H1 (cell line): ENCODE measurements around the gene MORC2. TPM values are rescaled to one million over a fixed set of nuclear protein-coding genes. Genes with fewer than 3 reads are reported as not detected.

Source experiments
- CTCF ChIA-PET: fragments of 300-600 bp; sonication (Branson Sonifier 250); formaldehyde crosslinking; loops from one replicate; lab custom pipeline; 2021; ENCODE audit not compliant: partially characterized antibody; lab: Charles Lee
- POLR2A ChIA-PET: fragments of 300-600 bp; sonication (Branson Sonifier 250); formaldehyde crosslinking; loops from one replicate; lab custom pipeline; 2021; ENCODE audit warnings: inconsistent platforms; ENCODE audit not compliant: partially characterized antibody; lab: Charles Lee
- DNase-seq, 2 experiments: peaks; one replicate each; pipeline versions ENCODE4 v3.0.0 to v3.0.0-alpha.2; 2010 to 2022; ENCODE audit warnings: low spot score in 2 of 2, low read depth in 1 of 2, mixed read lengths in 1 of 2
- FAIRE-seq: peaks from 2 replicates; lab custom pipeline; 2011; peaks lifted over from hg19 to GRCh38; lab: Jason Lieb, UNC
- H2AFZ ChIP-seq: 2 replicates; pipeline ENCODE4 v1.8.1; 2012; ENCODE audit warnings: low read length, inconsistent platforms
- H2AK5ac ChIP-seq: 2 replicates; pipeline ENCODE4 v1.6.1; 2013; ENCODE audit warnings: low read depth, low read length
- H2BK120ac ChIP-seq: replicated peaks from 2 replicates; pipeline ENCODE3; 2013; ENCODE audit warnings: low read depth, low read length, inconsistent platforms
- H2BK12ac ChIP-seq: 2 replicates; pipeline ENCODE4 v1.6.1; 2013; ENCODE audit warnings: low read depth, low read length
- H2BK15ac ChIP-seq: 2 replicates; pipeline ENCODE4 v1.6.1; 2013; ENCODE audit warnings: low read length
- H2BK20ac ChIP-seq: 2 replicates; pipeline ENCODE4 v1.6.1; 2013; ENCODE audit warnings: low read length
- H2BK5ac ChIP-seq: 2 replicates; pipeline ENCODE4 v1.6.1; 2013; ENCODE audit warnings: low read depth, low read length
- H3K14ac ChIP-seq: 2 replicates; pipeline ENCODE4 v1.6.1; 2013; ENCODE audit warnings: inconsistent platforms; ENCODE audit not compliant: insufficient read length
- H3K18ac ChIP-seq: 2 replicates; pipeline ENCODE4 v1.6.1; 2013; ENCODE audit warnings: low read length; ENCODE audit errors: extremely low read depth
- H3K23ac ChIP-seq: 2 replicates; pipeline ENCODE4 v1.6.1; 2013; ENCODE audit warnings: inconsistent platforms; ENCODE audit not compliant: insufficient read length
- H3K23me2 ChIP-seq: 2 replicates; pipeline ENCODE4 v1.6.1; 2013; ENCODE audit warnings: low read depth, low read length
- H3K27ac ChIP-seq: 2 replicates; pipeline ENCODE4 v1.6.1; 2011; ENCODE audit warnings: low read depth, low read length, inconsistent platforms
- H3K27me3 ChIP-seq, 4 experiments: replicated peaks in 1 of 4; 1 replicate in 1 of 4; 2 replicates in 3 of 4; pipeline versions ENCODE4 v1.6.1 to v1.8.1; 2011 to 2013; ENCODE audit warnings: low read length in 3 of 4, mild to moderate bottlenecking in 3 of 4, inconsistent platforms in 2 of 4, mixed read lengths in 2 of 4, moderate library complexity in 1 of 4; ENCODE audit not compliant: control insufficient read depth in 3 of 4, insufficient read depth in 3 of 4; ENCODE audit errors: extremely low read depth in 1 of 4
- H3K36me3 ChIP-seq, 4 experiments: 2 replicates each; pipeline versions ENCODE4 v1.6.1 to v1.8.1; 2011 to 2013; ENCODE audit warnings: mild to moderate bottlenecking in 4 of 4, low read length in 3 of 4, moderate library complexity in 2 of 4, control low read depth in 1 of 4, inconsistent platforms in 1 of 4; ENCODE audit not compliant: insufficient read depth in 4 of 4, control insufficient read depth in 2 of 4
- H3K4ac ChIP-seq: replicated peaks from 2 replicates; pipeline ENCODE3; 2013; ENCODE audit warnings: low read length, low read depth, mixed read lengths, inconsistent platforms; ENCODE audit not compliant: insufficient read length
- H3K4me1 ChIP-seq, 4 experiments: replicated peaks in 1 of 4; 1 replicate in 1 of 4; 2 replicates in 3 of 4; pipeline versions ENCODE4 v1.6.1 to v1.8.1; 2011 to 2013; ENCODE audit warnings: low read length in 3 of 4, inconsistent platforms in 2 of 4, mixed read lengths in 1 of 4; ENCODE audit not compliant: insufficient read depth in 4 of 4, control insufficient read depth in 3 of 4
- H3K4me2 ChIP-seq, 2 experiments: 2 replicates each; pipeline versions ENCODE4 v1.6.1 to v1.8.1; 2011 to 2013; ENCODE audit warnings: low read depth in 2 of 2, low read length in 2 of 2, control low read depth in 1 of 2, inconsistent platforms in 1 of 2, mild to moderate bottlenecking in 1 of 2; ENCODE audit not compliant: insufficient read depth in 1 of 2
- H3K4me3 ChIP-seq, 4 experiments: fragments of 200-600, 300-600 bp in 1 of 4; sonication (generic), shearing (Covaris generic), sonication (Bioruptor Twin) in 1 of 4; 2 replicates each; pipeline versions ENCODE4 v1.5.1 to v1.8.1; 2011 to 2016; ENCODE audit warnings: low read length in 4 of 4, low read depth in 3 of 4, control low read depth in 2 of 4, inconsistent platforms in 2 of 4, mild to moderate bottlenecking in 2 of 4, mixed read lengths in 1 of 4, moderate library complexity in 1 of 4; ENCODE audit not compliant: insufficient read depth in 2 of 4; ENCODE audit errors: extremely low read depth in 1 of 4
- H3K56ac ChIP-seq: replicated peaks from 2 replicates; pipeline ENCODE3; 2013; ENCODE audit warnings: low read depth, mild to moderate bottlenecking, mixed read lengths, low read length, inconsistent platforms; ENCODE audit not compliant: insufficient read length
- H3K79me1 ChIP-seq: 2 replicates; pipeline ENCODE4 v1.6.1; 2013; ENCODE audit warnings: low read depth, low read length, control low read depth
- H3K79me2 ChIP-seq, 2 experiments: 2 replicates each; pipeline versions ENCODE4 v1.6.1 to v1.8.1; 2012 to 2013; ENCODE audit warnings: low read length in 2 of 2, mild to moderate bottlenecking in 2 of 2, inconsistent platforms in 1 of 2; ENCODE audit not compliant: insufficient read depth in 2 of 2, control insufficient read depth in 1 of 2
- H3K9ac ChIP-seq, 4 experiments: replicated peaks in 1 of 4; 1 replicate in 1 of 4; 2 replicates in 3 of 4; pipeline versions ENCODE4 v1.6.1 to v1.8.1; 2011 to 2013; ENCODE audit warnings: low read depth in 3 of 4, low read length in 3 of 4, control low read depth in 2 of 4, mild to moderate bottlenecking in 2 of 4, moderate library complexity in 2 of 4, inconsistent platforms in 1 of 4; ENCODE audit errors: extremely low read depth in 1 of 4
- H3K9me3 ChIP-seq, 2 experiments: 2 replicates each; pipeline versions ENCODE4 v1.6.1 to v1.8.1; 2012 to 2013; ENCODE audit warnings: mild to moderate bottlenecking in 2 of 2, moderate library complexity in 2 of 2, control low read depth in 1 of 2, inconsistent platforms in 1 of 2, low read depth in 1 of 2, low read length in 1 of 2, mixed read lengths in 1 of 2; ENCODE audit not compliant: insufficient read depth in 2 of 2
- H4K20me1 ChIP-seq, 2 experiments: replicated peaks in 1 of 2; 2 replicates each; pipeline versions ENCODE3 to v1.8.1; 2011 to 2013; ENCODE audit warnings: inconsistent platforms in 2 of 2, low read length in 2 of 2, mild to moderate bottlenecking in 1 of 2; ENCODE audit not compliant: insufficient read depth in 2 of 2, control insufficient read depth in 1 of 2
- H4K5ac ChIP-seq: 2 replicates; pipeline ENCODE4 v1.6.1; 2013; ENCODE audit warnings: low read length, low read depth, mixed read lengths, inconsistent platforms; ENCODE audit not compliant: insufficient read length
- H4K8ac ChIP-seq: 2 replicates; pipeline ENCODE4 v1.8.0; 2013; ENCODE audit warnings: mild to moderate bottlenecking, moderate library complexity, low read length, inconsistent platforms; ENCODE audit not compliant: insufficient read depth; ENCODE audit errors: extremely low read depth
- H4K91ac ChIP-seq: replicated peaks from 2 replicates; pipeline ENCODE3; 2013; ENCODE audit warnings: low read length, mixed read lengths, inconsistent platforms; ENCODE audit not compliant: insufficient read length
- BACH1 ChIP-seq: IDR thresholded peaks from 2 replicates; pipeline ENCODE4 v1.6.1; 2012; ENCODE audit warnings: low read length, improper control_type of control experiment
- CHD2 ChIP-seq: IDR thresholded peaks from 2 replicates; pipeline ENCODE4 v1.6.1; 2012; ENCODE audit warnings: low read length, improper control_type of control experiment
- EP300 ChIP-seq, 2 experiments: IDR thresholded peaks; 1 replicate in 1 of 2; 2 replicates in 1 of 2; pipeline ENCODE4 v1.6.1; 2011 to 2012; ENCODE audit warnings: low read depth in 2 of 2, low read length in 2 of 2, mild to moderate bottlenecking in 2 of 2, borderline replicate concordance in 1 of 2, inconsistent platforms in 1 of 2, moderate library complexity in 1 of 2
- HDAC2 ChIP-seq, 2 experiments: fragments of 300-600 bp in 1 of 2; sonication (generic) in 1 of 2; IDR thresholded peaks; 2 replicates each; pipeline ENCODE4 v1.6.1; 2011 to 2012; ENCODE audit warnings: low read depth in 2 of 2, low read length in 2 of 2, mild to moderate bottlenecking in 2 of 2, moderate library complexity in 2 of 2, borderline replicate concordance in 1 of 2, inconsistent platforms in 1 of 2
- KDM5A ChIP-seq: fragments of 200-600 bp; IDR thresholded peaks from 2 replicates; pipeline ENCODE4 v1.7.1; 2012; ENCODE audit warnings: mild to moderate bottlenecking, low read length, inconsistent platforms, mixed read lengths
- PHF8 ChIP-seq: fragments of 200-600 bp; sonication (generic); conservative IDR thresholded peaks from 2 replicates; pipeline ENCODE4 v1.7.1; 2012; ENCODE audit warnings: low read depth, mild to moderate bottlenecking, inconsistent platforms, low read length, moderate library complexity
- RNF2 ChIP-seq: fragments of 200-900, 300-1000 bp; sonication (generic); IDR thresholded peaks from 2 replicates; pipeline ENCODE4 v1.7.1; 2016; ENCODE audit warnings: borderline replicate concordance, low read depth, mild to moderate bottlenecking, antibody characterized with exemption, low read length; ENCODE audit not compliant: poor library complexity, severe bottlenecking; ENCODE audit errors: missing control alignments
- SIN3A ChIP-seq, 2 experiments: IDR thresholded peaks in 1 of 2; conservative IDR thresholded peaks in 1 of 2; 2 replicates each; pipeline ENCODE4 v1.6.1; 2011 to 2012; ENCODE audit warnings: low read length in 2 of 2, improper control_type of control experiment in 1 of 2, low read depth in 1 of 2, mild to moderate bottlenecking in 1 of 2
- SIRT6 ChIP-seq: IDR thresholded peaks from one replicate; pipeline ENCODE4 v1.7.1; 2012; ENCODE audit warnings: low read length, inconsistent platforms
- WGBS, 2 experiments: shearing (Covaris generic) in 1 of 2; methylation state at CpG; one replicate each; pipeline versions ENCODE4 v1.1.6 to v1.1.7; 2013 to 2015; ENCODE audit warnings: low lambda C conversion rate in 2 of 2, mixed read lengths in 2 of 2, inconsistent platforms in 1 of 2, low coverage in 1 of 2, missing lambda C conversion rate in 1 of 2; ENCODE audit not compliant: insufficient replicate concordance in 2 of 2, insufficient coverage in 1 of 2, insufficient read length in 1 of 2; ENCODE audit errors: extremely low coverage in 1 of 2, missing lambda C conversion rate in 1 of 2; 5-methylcytosine and 5-hydroxymethylcytosine counted together
- polyA plus RNA-seq, 7 experiments: library from polyadenylated mRNA; depleted of rRNA in 3 of 7; stranded (reverse) in 5 of 7; unstranded in 2 of 7; fragments of >200 nt in 5 of 7; fragments of 200-250 nt in 2 of 7; gene quantifications; 1 replicate in 5 of 7; 2 replicates in 1 of 7; 4 replicates in 1 of 7; pipeline versions ENCODE4 v1.2.1 to v1.2.3, GENCODE V29; 2011 to 2013; ENCODE audit warnings: missing spikeins in 2 of 7, mixed read lengths in 2 of 7
- total RNA-seq: library from RNA; stranded (reverse); fragmentation: NEBNext Ultra II Directional; extraction: Animal tissue kit (Norgen Biotek cat#: 25700); gene quantifications from 2 replicates; pipeline ENCODE4 v1.2.1, GENCODE V29; 2021

MORC2 gene
- total and polyA plus RNA-seq, 2 of the 8 experiments (the other 6 are each of a cell fraction or from before 2014, with no cell fraction given): 15.4 to 68.0 TPM

- Histone ChIP-seq H4K5ac (no peak overlapping the region), H3K79me1 (peaks cover 4% of the 10 kb centered on the region), H4K8ac (no peak overlapping the region), H2AFZ (no peak overlapping the region), H4K91ac (no peak overlapping the region), H3K4ac (no peak overlapping the region), H3K27me3 (no peaks in the 10 kb centered on the region), H2BK12ac (no peak overlapping the region), H3K18ac (no peak overlapping the region), H3K56ac (no peak overlapping the region), H3K27ac (no peak overlapping the region), H3K9ac (no peak overlapping the region), H3K36me3 (peaks cover 66 to 95% (median 91%) of the 10 kb centered on the region in 4 experiments), H3K23me2 (no peaks in the 10 kb centered on the region), H2BK120ac (no peak overlapping the region), H2BK5ac (no peak overlapping the region), H3K9me3 (no peaks in the 10 kb centered on the region), H3K4me3 (no peak overlapping the region), H3K14ac (no peak overlapping the region), H3K4me2 (no peak overlapping the region), H3K4me1 (no peaks in the 10 kb centered on the region), H3K79me2 (no peaks in the 10 kb centered on the region), H2BK20ac (no peak overlapping the region), H3K23ac (no peak overlapping the region), H2AK5ac (no peak overlapping the region), H2BK15ac (no peak overlapping the region), H4K20me1 (peaks cover 3 to 17% of the 10 kb centered on the region in 2 experiments)
- no peak for DNase-seq
- ChIA-PET POLR2A (interaction anchor here (1.1 to 3.5 kb wide), 4 partner anchors 9 to 33 kb away, joined by 3 to 9 read pairs (median 6); no protein-coding TSS in a partner anchor), CTCF (interaction anchor here (2.2 kb wide), 1 partner anchor 144 kb away, joined by 6 read pairs; no protein-coding TSS in a partner anchor)
- 88% methylated on average over 11 of the region's 11 CpGs; no CpG with 5 or more reads in 1 of the 2 experiments for WGBS, 2 experiments
- FAIRE-seq: no peak
- TF ChIP-seq HDAC2 (IDR thresholded peaks at IDR 0.05; ENCODE audit: borderline replicate concordance in 1 of 2, low read depth in 2 of 2, low read length in 2 of 2): no peak
- no peak for TF ChIP-seq KDM5A
- TF ChIP-seq SIRT6: no peak
- TF ChIP-seq BACH1: no peak
- TF ChIP-seq EP300 (IDR thresholded peaks at IDR 0.05; ENCODE audit: borderline replicate concordance in 1 of 2, low read depth in 2 of 2, low read length in 2 of 2): no peak
- no peak for TF ChIP-seq PHF8
- no peak for TF ChIP-seq RNF2
- no peak for TF ChIP-seq CHD2
- no peak for TF ChIP-seq SIN3A (conservative IDR thresholded peaks at IDR 0.05 in 1 of 2, IDR thresholded peaks at IDR 0.05 in 1 of 2; ENCODE audit: low read depth in 1 of 2, low read length in 2 of 2)
Measured at GRCh38 chr22:30941363-30941740, 27.2 kb downstream of the MORC2 start.
